Retina (tissue), 1 donor: ENCODE measurements around the gene SPSB3.
A peak's percentile ranks its signal among the peaks of the same experiment; 100 is the strongest.

Experiments
- DNase-seq: peaks from one replicate; pipeline ENCODE4 v3.0.0-alpha.2; 2016

Gene SPSB3

GRCh38 chr16:1773703-1774447, 8.5 kb downstream of the SPSB3 start:
- no peak for DNase-seq

- peak; percentile 94 for DNase-seq
Measured at GRCh38 chr16:1772908-1773702, 9.3 kb downstream of the SPSB3 start, which contains the start of gene MRPS34. Gene MRPS34, minus strand, starts transcription at chr16:1773134. Its CDS starts 15 bp downstream, at chr16:1773119.

GRCh38 chr16:1772362-1772907, 9.9 kb downstream of the SPSB3 start, which contains the start of gene EME2:
Gene EME2, plus strand, starts transcription at chr16:1772810. Its CDS starts 418 bp downstream, at chr16:1773228.
- no peak for DNase-seq

- no peak for DNase-seq
Measured at GRCh38 chr16:1771864-1772361, 10.5 kb downstream of the SPSB3 start.

- DNase-seq: peak; percentile 56
Measured at GRCh38 chr16:1771188-1771863, 11.0 kb downstream of the SPSB3 start, which contains the start of gene NME3. Gene NME3, minus strand, starts transcription at chr16:1771543. Its CDS starts 9 bp downstream, at chr16:1771534.

GRCh38 chr16:1770328-1771187, 11.8 kb downstream of the SPSB3 start:
- peak; percentile 61 for DNase-seq

GRCh38 chr16:1769402-1770300, 12.7 kb downstream of the SPSB3 start:
- no peak for DNase-seq

GRCh38 chr16:1768767-1769401, 13.5 kb downstream of the SPSB3 start:
- DNase-seq: no peak

GRCh38 chr16:1768061-1768766, 14.2 kb downstream of the SPSB3 start:
- no peak for DNase-seq

GRCh38 chr16:1767116-1767994, 15.0 kb downstream of the SPSB3 start:
- no peak for DNase-seq

- no peak for DNase-seq
Measured at GRCh38 chr16:1766701-1767100, 15.7 kb downstream of the SPSB3 start.

GRCh38 chr16:1766231-1766630, 16.1 kb downstream of the SPSB3 start:
- DNase-seq: no peak

- no peak for DNase-seq
Measured at GRCh38 chr16:1765826-1766225, 16.5 kb downstream of the SPSB3 start.

- no peak for DNase-seq
Measured at GRCh38 chr16:1764971-1765370, 17.4 kb downstream of the SPSB3 start.

- DNase-seq: peak; percentile 68
Measured at GRCh38 chr16:1763521-1764511, 18.6 kb downstream of the SPSB3 start.

- peak; percentile 22 for DNase-seq
Measured at GRCh38 chr16:1762879-1763520, 19.4 kb downstream of the SPSB3 start.
